Lower leg skin (tissue), 3 donors: ENCODE data around the gene JPH3.

Experiments used
- POLR2A ChIP-seq, 2 donors: fragments of 450-650 bp; IDR thresholded peaks; one replicate each; pipeline ENCODE4 v1.6.1; 2016 to 2017; ENCODE audit warnings: antibody characterized with exemption in 2 of 2, mild to moderate bottlenecking in 1 of 2, moderate library complexity in 1 of 2
- TF ChIP-seq, protein P1 (sequence below), 3 donors: fragments of 450-650 bp; IDR thresholded peaks; one replicate each; pipeline ENCODE4 v1.5.1; 2016; ENCODE audit warnings: antibody characterized with exemption in 3 of 3, mild to moderate bottlenecking in 3 of 3, moderate library complexity in 2 of 3

DNA sequence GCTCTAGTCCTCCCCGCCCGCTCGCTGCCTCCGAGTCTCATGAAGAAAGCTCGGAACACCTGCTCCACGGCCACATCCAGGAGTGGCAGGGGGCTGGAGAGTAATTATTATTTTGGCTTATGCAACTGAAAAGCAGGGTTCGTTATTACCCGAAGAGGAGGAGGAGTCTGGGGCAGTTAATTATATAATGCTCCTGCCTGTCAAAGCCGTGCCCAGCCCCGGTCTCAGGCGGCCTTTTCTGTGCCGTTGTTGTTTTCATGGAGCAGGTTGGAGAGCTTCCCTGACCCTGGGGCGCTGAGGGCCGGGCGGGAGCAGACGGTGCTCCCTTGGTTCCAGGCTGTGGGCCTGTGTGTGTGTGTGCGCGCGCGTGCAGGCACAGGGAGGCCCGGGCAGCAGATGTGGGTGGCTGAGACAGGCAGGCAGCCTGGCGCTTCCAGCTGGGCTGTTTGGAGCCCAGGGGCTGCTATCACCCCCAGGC is 2.4 kb downstream of the JPH3 start:
- TF ChIP-seq, protein P1, sequence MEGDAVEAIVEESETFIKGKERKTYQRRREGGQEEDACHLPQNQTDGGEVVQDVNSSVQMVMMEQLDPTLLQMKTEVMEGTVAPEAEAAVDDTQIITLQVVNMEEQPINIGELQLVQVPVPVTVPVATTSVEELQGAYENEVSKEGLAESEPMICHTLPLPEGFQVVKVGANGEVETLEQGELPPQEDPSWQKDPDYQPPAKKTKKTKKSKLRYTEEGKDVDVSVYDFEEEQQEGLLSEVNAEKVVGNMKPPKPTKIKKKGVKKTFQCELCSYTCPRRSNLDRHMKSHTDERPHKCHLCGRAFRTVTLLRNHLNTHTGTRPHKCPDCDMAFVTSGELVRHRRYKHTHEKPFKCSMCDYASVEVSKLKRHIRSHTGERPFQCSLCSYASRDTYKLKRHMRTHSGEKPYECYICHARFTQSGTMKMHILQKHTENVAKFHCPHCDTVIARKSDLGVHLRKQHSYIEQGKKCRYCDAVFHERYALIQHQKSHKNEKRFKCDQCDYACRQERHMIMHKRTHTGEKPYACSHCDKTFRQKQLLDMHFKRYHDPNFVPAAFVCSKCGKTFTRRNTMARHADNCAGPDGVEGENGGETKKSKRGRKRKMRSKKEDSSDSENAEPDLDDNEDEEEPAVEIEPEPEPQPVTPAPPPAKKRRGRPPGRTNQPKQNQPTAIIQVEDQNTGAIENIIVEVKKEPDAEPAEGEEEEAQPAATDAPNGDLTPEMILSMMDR (IDR thresholded peaks at IDR 0.05): no peak
- TF ChIP-seq POLR2A (IDR thresholded peaks at IDR 0.05): no peak
